ENCODE data around the gene PGBD2. TPM values are rescaled to one million over a fixed set of nuclear protein-coding genes. Genes with fewer than 3 reads are reported as not detected.
A peak's percentile ranks its signal among the peaks of the same experiment; 100 is the strongest.

PGBD2 gene
- total and polyA plus RNA-seq, 2 of the 13 experiments (the other 11 are each of a cell fraction or from before 2014, with no cell fraction given): 6.0 to 7.4 TPM

- TF ChIP-seq POLR2AphosphoS2 (IDR thresholded peaks at IDR 0.05; ENCODE audit: low read depth, low read length) (no peak), ZNF275 (CRISPR knock-in tag; IDR thresholded peaks at IDR 0.05; ENCODE audit: borderline replicate concordance) (no peak), NCOR1 (IDR thresholded peaks at IDR 0.05; ENCODE audit: borderline replicate concordance, low read length) (no peak), ZNF513 (CRISPR knock-in tag; conservative IDR thresholded peaks at IDR 0.05) (no peak), PRMT3 (CRISPR knock-in tag; IDR thresholded peaks at IDR 0.05; ENCODE audit: borderline replicate concordance, low read depth) (no peak), IRF9 (CRISPR knock-in tag; IDR thresholded peaks at IDR 0.05; ENCODE audit: borderline replicate concordance) (no peak), PRDM10 (CRISPR knock-in tag; IDR thresholded peaks at IDR 0.05; ENCODE audit: low read depth) (no peak), NR0B2 (CRISPR knock-in tag; IDR thresholded peaks at IDR 0.05) (no peak), ZFP41 (CRISPR knock-in tag; IDR thresholded peaks at IDR 0.05; ENCODE audit: borderline replicate concordance) (peak; percentile 18; the same call in 1 of the 2 replicates), NFKB2 (CRISPR knock-in tag; IDR thresholded peaks at IDR 0.05; ENCODE audit: borderline replicate concordance) (peak; percentile 86; the same call in 1 of the 2 replicates), ZNF362 (CRISPR knock-in tag; IDR thresholded peaks at IDR 0.05; ENCODE audit: borderline replicate concordance) (no peak), ZNF678 (CRISPR knock-in tag; IDR thresholded peaks at IDR 0.05) (no peak), HOXD1 (CRISPR knock-in tag; IDR thresholded peaks at IDR 0.05) (no peak), SKI (IDR thresholded peaks at IDR 0.05; ENCODE audit: partially characterized antibody) (no peak), THAP11 (CRISPR knock-in tag; IDR thresholded peaks at IDR 0.05) (peak; percentile 15; the same call in 1 of the 2 replicates), THYN1 (CRISPR knock-in tag; IDR thresholded peaks at IDR 0.05; ENCODE audit: borderline replicate concordance, low read depth) (no peak; the same call in 1 of the 2 replicates), SYNCRIP (IDR thresholded peaks at IDR 0.05; ENCODE audit: insufficient read depth, low read depth, low read length) (no peak), ZNF746 (CRISPR knock-in tag; IDR thresholded peaks at IDR 0.05) (peak; percentile 82)
These were observed 42.8 kb upstream of the PGBD2 start (continued) for GRCh38 chr1:248862998-248863881.

All from HepG2 (cell line).